HG03060 (cell line): ENCODE measurements around the gene ZSWIM5.
"Not testable (repeated sequence)": the region's sequence is repeated elsewhere in the genome, so short reads cannot be mapped to it uniquely, and the experiment has no call there.

Experiments used
- ATAC-seq: cut with Tn5 transposase; IDR thresholded peaks from one replicate; pipeline ENCODE4 v1.9.1; 2021; ENCODE audit warnings: low read depth, moderate number of reproducible peaks; ENCODE audit not compliant: unreplicated experiment

Gene ZSWIM5

DNA sequence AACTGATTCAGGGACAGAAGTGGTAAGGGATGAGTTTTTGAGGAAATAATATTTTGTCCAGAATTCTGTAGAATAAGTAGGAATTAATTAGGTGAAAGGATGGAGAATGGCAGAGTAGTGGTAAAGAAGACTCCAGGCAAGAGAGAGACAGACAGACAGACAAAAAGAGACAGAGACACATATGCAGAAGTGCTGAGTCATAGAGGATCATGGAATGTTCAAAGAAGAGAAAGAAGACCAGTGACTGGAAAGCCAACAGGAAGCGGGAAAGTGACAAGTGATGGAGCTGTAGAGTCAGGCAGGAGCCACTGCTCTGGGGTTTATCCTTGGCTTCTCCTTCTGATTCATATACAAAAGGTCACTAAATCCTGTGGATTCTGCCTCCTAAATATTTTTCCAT lies 108.5 kb downstream of the ZSWIM5 start:
- ATAC-seq = no peak

DNA sequence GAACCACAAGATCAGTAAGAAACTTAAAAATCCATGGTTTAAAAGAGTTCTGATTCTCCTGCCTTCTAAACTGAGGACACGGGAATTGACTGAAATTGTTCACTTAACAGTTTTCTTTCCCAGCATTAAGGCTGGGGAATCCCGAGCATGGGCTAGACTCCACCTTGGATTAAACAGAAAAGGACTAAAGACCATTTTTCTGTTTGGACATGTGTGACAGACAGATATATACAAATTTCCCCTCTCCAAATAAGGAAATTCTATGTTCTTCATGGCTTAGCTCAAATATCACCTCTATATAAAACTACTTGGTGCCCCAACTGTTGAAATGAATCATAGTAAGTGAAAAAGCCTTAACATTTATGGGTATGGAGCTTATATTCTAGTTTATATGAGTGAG lies 109.3 kb downstream of the ZSWIM5 start:
- no peak for ATAC-seq

- no peak for ATAC-seq
Observed at GRCh38 chr1:45095450-45095849, 111.0 kb downstream of the ZSWIM5 start.

GRCh38 chr1:45094371-45094770 lies 112.0 kb downstream of the ZSWIM5 start:
- ATAC-seq = not testable (repeated sequence)

GRCh38 chr1:45093334-45093733 lies 113.1 kb downstream of the ZSWIM5 start:
- no peak for ATAC-seq

- ATAC-seq = no peak
Observed at GRCh38 chr1:45089711-45090110, 116.7 kb downstream of the ZSWIM5 start.

DNA sequence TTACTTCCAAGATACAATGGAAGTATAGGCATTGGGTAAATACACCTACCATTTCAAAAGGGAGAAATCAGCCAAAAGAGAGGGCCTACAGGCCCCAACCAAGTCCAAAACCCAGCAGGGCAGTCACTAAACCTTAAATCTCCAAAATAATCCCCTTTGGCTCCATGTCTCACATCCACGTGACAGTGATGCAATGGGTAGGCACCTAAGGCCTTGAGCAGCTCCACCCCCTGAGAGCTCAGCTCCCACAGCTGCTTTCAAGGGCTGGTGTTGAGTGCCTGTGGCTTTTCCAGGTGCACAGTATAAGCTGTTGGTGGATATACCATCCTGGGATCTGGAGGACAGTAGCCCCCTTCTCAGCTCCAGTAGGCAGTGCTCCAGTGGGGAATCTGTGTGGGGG lies 121.8 kb downstream of the ZSWIM5 start:
- no peak for ATAC-seq

GRCh38 chr1:45079533-45079932 lies 126.9 kb downstream of the ZSWIM5 start:
- ATAC-seq = no peak

- ATAC-seq = not testable (repeated sequence)
Observed at GRCh38 chr1:45076959-45077358, 129.4 kb downstream of the ZSWIM5 start.

- ATAC-seq = no peak
Observed at GRCh38 chr1:45071567-45071966, 134.8 kb downstream of the ZSWIM5 start.

GRCh38 chr1:45067806-45068205 lies 138.6 kb downstream of the ZSWIM5 start:
- no peak for ATAC-seq

GRCh38 chr1:45065083-45065482 lies 141.3 kb downstream of the ZSWIM5 start:
- no peak for ATAC-seq

DNA sequence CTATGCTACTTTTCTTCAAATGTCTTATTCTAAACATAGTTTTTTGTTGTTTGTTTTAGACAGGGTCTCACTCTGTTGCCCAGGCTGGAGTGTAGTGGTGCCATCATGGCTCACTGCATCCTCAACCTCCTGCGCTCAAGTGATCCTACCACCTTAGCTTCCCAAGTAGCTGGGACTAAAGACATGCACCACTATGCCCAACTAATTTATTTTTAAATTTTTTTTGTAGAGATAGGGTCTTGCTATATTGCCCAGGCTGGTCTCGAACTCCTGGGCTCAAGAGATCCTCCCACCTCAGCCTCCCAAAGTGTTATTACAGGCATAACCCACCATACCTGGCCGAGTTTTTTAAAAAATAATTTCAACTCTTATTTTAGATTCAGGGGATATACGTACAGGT lies 143.9 kb downstream of the ZSWIM5 start:
- ATAC-seq = not testable (repeated sequence)

DNA sequence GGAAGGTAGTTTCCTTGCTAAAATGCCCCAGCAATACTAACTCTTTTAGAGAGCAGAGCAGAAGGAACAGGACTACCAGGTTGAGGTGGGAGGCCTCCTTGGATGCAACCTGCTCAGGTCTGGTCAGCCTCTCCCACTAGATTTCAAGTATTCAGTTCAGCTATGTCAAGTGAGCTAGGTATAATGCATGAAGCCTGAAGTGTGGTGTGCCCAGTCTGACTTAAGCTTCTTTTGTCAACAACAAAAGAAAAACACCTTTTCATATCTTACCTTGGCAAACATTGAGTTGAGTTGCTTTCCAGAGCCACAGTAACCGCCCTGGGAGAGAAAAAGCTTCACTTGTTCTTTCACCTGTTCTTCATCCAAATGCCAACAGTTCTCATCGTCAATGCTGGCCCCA lies 146.6 kb downstream of the ZSWIM5 start:
- ATAC-seq = no peak

- no peak for ATAC-seq
Observed at GRCh38 chr1:45057542-45057941, 148.9 kb downstream of the ZSWIM5 start.

DNA sequence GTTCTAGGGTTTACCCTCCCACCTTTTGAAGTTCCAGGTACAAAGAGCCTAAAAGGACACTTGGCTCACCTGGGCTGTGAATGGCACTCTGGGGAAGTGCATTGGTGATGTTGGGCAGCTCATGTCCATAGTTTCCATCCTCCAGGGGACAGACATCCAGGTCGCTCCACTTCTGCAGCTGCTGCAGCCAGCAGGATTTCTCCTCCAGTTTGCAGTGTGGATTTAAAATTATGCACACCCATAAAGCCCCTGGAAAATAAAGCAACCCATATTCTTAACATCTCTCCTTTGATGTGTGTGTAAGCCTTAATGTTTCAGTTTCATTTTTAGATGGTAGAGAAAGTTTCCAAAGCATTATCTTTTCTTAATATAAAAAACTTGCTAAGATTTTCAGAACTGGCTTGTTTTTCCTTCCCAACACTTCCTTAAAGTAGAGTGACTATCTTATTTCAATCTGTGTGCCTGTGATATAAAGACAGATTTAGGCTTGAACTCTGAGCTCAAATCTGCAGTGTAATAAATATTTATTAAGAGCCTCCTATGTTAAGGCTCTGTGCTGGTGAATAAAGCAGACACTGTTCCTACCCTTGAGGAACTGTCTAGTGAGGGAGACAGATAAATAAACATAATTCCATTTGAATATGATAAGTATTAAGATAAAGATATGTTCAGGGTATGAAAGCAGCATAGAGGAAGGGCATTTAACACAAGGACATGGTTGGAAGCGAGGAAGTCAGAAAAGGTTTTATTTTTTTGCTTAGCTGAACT lies 155.2 kb downstream of the ZSWIM5 start:
- no peak for ATAC-seq

- ATAC-seq = no peak
Observed at GRCh38 chr1:45047032-45047431, 159.4 kb downstream of the ZSWIM5 start.

DNA sequence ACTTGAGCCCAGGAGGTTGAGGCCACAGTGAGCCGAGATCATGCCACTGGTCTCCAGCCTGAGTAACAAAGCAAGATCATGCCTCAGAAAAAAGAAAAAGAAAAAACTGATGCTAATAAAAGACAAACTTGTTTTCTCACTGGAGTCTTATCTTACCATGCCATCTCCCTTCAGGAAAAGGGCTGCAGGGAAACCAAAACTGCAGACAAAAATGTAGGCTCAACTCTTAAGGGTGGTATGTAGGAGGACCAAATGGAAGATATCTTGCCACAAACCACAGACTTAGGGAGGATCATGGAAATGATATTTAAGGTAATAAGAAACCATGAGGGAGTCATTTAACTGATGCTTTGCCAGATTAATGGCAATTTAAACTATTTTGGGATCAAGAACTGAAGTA lies 161.5 kb downstream of the ZSWIM5 start:
- no peak for ATAC-seq

DNA sequence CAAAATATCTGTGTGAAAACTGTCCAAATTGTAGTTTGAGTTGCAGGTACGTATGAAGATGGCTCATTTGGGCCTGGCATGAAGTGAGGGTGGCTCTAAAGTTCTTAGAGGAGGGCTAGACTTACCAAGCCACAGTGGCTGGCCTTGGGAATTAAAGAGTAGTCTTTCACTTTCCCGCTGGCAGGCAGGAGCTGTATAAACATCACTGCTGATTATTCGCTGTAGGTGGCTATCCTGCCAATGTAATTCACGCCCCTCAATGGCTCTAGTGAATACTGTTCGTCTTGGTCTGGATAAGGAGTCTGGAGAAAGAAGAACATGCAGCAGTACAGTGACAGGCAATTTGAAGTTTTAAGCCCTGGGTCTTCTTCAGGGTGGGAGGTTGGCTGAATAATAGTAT lies 163.3 kb downstream of the ZSWIM5 start:
- no peak for ATAC-seq

DNA sequence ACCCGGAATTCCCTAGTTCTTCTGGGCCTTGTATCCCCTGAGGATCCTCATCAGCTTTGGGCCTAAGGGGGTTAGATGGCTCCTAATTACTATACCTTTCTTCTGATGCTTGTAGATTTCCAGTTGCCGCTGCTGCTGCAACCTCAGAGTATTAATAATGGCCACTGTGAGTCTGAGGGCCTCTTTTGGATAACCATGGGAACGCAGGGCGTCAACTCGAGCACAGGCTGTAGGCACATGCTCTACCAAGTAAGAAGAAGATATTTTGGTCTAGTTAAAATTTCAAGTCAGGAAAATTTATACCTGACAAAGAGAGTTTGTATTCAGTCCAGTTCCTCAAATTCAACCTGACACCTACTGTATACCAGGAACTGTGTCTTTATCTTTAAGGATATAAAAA lies 166.1 kb downstream of the ZSWIM5 start:
- no peak for ATAC-seq

- no peak for ATAC-seq
Observed at GRCh38 chr1:45038661-45039364, 167.6 kb downstream of the ZSWIM5 start.

- ATAC-seq = no peak
Observed at GRCh38 chr1:45038240-45038639, 168.2 kb downstream of the ZSWIM5 start.
